ENCODE results near the gene RPS6KA1. TPM values are rescaled to one million over a fixed set of nuclear protein-coding genes. Genes with fewer than 3 reads are reported as not detected.
"Not testable (repeated sequence)": the region's sequence is repeated elsewhere in the genome, so short reads cannot be mapped to it uniquely, and the experiment has no call there.

The RPS6KA1 gene
- 19.3 and 20.6 TPM in 2 replicates for total RNA-seq (2014; rRNA removed; shearing (Covaris generic))
- 19.4 and 36.7 TPM in 2 replicates for polyA plus RNA-seq (2015; cell fraction: cytosol; rRNA removed)
- polyA plus RNA-seq (2015; cell fraction: nucleus; rRNA removed) = 14.9 and 27.5 TPM in 2 replicates

DNA sequence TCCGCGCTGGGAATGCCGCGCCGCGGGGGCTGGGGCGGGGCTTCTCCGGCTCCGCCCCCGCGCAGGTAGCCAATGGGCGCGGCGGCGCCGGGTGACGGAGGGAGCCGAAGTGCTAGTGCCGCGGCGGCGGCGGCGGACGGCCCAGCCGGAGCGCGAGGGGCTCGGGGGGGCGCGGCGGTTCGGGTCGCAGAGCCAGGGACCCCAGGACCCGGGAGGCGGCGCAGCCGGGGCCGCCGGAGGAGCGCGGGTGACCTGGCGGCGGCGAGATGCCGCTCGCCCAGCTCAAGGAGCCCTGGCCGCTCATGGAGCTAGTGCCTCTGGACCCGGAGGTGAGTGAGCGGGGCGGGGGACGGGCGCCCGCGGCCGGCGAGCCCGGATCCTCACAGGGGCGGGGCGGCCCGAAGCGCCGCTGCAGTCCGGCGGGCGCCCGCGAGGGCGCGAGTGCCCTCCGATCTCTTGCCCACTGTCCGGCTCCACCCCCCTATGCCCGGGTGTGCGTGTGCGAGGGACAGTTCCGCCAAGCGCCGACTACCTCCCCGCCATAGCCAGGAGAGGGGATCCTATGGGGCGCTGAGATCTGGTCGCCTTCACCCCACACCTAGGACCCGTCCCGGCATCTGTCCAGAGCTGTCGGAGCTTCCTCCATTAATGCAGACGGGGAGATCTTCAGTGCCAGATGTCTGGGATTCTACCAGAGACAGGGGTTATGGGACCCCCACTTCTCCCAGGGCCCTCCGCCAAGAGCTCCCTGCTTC lies at the start of gene RPS6KA1:
Gene RPS6KA1 (plus strand): TSS at position 107 of the 755 bp plus-strand sequence. CDS start 160 bp downstream, at position 267.
- DNase-seq (ENCODE audit: low read depth, low spot score) = peak; percentile 51
- in situ Hi-C loops (cut with HindIII; ENCODE audit: low pct_unique_long_range_greater_than_20kb, low sequenced_read_pairs) = no loop called here

GRCh38 chr1:26482921-26483320 lies 46.6 kb upstream of the RPS6KA1 start:
- no peak for DNase-seq (ENCODE audit: low read depth, low spot score)
- in situ Hi-C loops (cut with HindIII; ENCODE audit: low pct_unique_long_range_greater_than_20kb, low sequenced_read_pairs) = no loop called here

- in situ Hi-C loops (cut with HindIII; ENCODE audit: low pct_unique_long_range_greater_than_20kb, low sequenced_read_pairs) = no loop called here
- DNase-seq (ENCODE audit: low read depth, low spot score) = no peak
Measured at GRCh38 chr1:26483980-26484379, 45.6 kb upstream of the RPS6KA1 start.

DNA sequence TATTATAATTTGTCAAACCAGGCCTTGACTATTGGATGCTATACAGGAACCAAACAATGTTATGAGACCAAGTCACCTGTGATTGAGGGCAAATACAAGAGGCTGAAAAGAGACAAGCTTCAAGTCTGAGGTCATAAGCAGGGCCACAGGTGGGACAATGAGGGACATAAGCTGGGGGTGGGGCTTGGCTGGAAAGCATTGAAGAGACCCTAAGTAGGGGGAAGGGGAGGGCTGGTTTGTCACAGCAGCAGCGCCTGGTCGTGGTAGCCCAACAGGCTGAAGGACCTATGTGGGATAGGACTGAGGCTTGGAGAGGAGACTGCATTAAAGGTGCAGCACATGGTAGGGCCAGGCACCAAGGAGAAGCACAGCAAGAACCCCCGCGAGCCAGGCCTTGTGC lies 39.4 kb upstream of the RPS6KA1 start:
- in situ Hi-C loops (cut with HindIII; ENCODE audit: low pct_unique_long_range_greater_than_20kb, low sequenced_read_pairs) = no loop called here
- no peak for DNase-seq (ENCODE audit: low read depth, low spot score)

DNA sequence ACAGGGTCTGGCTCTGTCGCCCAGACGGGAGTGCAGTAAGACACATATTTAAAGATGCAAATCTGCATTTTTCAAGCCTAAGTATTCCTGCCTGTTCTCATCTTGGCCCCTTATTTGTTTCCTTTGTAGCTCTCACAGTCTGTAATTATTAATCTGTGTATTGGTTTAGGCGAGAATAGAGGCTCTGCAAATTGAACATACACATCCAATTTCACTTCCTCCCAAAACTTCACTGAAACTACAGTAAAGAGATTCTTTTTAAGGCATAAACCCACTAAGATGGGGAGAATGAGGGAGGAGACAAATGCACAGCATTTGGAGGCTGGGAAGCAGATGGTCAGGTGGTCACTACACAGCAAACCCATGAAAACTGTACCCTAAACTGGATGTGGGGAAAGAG lies 36.3 kb upstream of the RPS6KA1 start:
- no peak for DNase-seq (ENCODE audit: low read depth, low spot score)
- in situ Hi-C loops (cut with HindIII; ENCODE audit: low pct_unique_long_range_greater_than_20kb, low sequenced_read_pairs) = no loop called here

- DNase-seq (ENCODE audit: low read depth, low spot score) = no peak
- in situ Hi-C loops (cut with HindIII; ENCODE audit: low pct_unique_long_range_greater_than_20kb, low sequenced_read_pairs) = no loop called here
Measured at GRCh38 chr1:26493938-26494337, 35.6 kb upstream of the RPS6KA1 start.

- no peak for DNase-seq (ENCODE audit: low read depth, low spot score)
- in situ Hi-C loops (cut with HindIII; ENCODE audit: low pct_unique_long_range_greater_than_20kb, low sequenced_read_pairs) = no loop called here
Measured at GRCh38 chr1:26496861-26497260, 32.7 kb upstream of the RPS6KA1 start.

GRCh38 chr1:26498894-26499293 lies 30.7 kb upstream of the RPS6KA1 start:
- no peak for DNase-seq (ENCODE audit: low read depth, low spot score)
- in situ Hi-C loops (cut with HindIII; ENCODE audit: low pct_unique_long_range_greater_than_20kb, low sequenced_read_pairs) = no loop called here

DNA sequence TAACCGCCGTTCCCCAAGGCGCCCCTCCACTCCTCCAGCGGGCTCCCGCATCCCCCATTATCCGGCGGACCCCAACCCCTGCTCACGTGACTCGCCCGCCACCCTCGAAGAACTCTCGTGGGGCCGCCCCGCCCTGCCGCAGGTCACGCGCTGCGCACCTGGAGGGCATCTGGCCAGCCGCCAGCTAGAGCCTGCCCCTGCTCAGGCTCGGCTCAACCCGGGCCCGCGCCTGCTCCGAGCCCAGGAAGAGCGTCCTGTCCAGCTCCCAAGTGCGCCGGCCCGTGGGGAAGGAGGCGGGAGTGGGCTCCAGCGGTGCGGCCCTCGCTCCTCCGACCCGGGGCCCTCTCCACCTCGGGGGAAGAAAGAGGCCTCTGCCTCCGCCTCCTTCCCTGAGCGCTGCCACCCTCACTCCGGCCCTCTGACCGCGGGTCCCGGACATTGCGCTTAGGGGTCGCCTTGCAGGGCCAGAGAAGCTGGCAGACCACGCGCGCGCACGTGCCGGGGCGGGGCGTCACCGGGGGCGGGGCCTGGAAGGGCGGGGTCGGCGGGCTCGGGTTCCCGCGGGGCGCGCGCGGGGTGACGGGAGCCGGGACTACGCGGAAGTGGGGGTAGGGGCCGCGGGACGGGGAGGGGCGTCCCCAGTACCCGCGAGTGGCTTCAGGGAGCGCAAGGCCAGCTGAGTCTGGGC lies 28.9 kb upstream of the RPS6KA1 start:
- peak; percentile 76 for DNase-seq (ENCODE audit: low read depth, low spot score)
- in situ Hi-C loops (cut with HindIII; ENCODE audit: low pct_unique_long_range_greater_than_20kb, low sequenced_read_pairs) = no loop called here

DNA sequence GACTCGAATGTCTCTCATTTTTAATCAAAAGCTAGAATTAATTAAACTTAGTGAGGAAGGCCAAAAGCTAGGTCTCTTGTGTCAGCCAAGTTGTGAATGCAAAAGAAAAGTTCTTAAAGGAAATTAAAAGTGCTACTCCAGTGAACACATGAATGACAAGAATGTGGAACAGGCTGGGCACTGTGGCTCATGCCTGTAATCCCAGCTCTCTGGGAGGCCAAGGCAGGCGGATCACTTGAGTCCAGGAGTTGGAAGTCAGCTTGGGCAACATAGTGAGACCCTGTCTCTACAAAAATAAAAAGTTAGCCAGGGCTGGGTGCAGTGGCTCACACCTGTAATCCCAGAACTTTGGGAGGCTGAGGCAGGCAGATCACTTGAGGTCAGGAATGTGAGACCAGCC lies 18.9 kb upstream of the RPS6KA1 start:
- in situ Hi-C loops (cut with HindIII; ENCODE audit: low pct_unique_long_range_greater_than_20kb, low sequenced_read_pairs); DNase-seq (ENCODE audit: low read depth, low spot score): not testable (repeated sequence)

- in situ Hi-C loops (cut with HindIII; ENCODE audit: low pct_unique_long_range_greater_than_20kb, low sequenced_read_pairs); DNase-seq (ENCODE audit: low read depth, low spot score): not testable (repeated sequence)
Measured at GRCh38 chr1:26515836-26516235, 13.7 kb upstream of the RPS6KA1 start.

DNA sequence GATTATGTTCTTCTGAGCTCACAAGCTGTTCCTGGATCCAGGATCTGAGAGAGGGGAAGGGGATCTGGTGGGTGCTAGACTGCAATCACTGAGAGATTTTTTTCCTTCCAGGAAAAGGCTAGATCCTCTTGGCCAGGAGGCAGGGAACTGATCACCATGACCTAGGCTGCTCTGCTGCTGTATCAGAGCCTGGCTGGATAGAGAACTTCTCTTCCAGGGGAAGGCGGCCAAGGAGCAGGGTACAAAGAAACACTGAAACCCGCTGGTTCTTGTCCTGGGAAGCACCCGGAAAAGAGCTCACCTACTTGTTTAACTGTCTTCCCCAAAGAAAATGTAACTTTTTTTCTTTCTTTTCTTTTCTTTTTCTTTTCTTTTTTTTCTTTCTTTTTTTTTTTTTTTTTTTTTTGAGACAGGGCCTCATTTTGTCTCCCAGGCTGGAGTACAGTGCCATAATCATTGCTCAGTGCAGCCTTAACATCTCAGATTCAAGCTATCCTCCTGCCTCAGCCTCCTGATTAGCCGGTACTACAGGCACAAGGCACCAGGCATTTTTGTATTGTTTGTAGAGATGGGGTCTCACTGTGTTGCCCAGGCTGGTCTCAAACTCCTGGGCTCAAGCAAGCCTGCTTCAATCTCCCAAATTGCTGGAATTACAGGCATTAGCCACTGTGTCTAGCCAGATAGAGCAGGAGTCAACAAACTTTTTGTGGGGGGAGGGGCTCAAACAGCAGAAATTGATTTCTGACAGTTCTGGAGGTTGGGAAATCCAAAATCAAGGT lies 12.4 kb upstream of the RPS6KA1 start:
- DNase-seq (ENCODE audit: low read depth, low spot score) = no peak
- in situ Hi-C loops (cut with HindIII; ENCODE audit: low pct_unique_long_range_greater_than_20kb, low sequenced_read_pairs) = no loop called here

GRCh38 chr1:26517766-26518049 lies 11.9 kb upstream of the RPS6KA1 start:
- in situ Hi-C loops (cut with HindIII; ENCODE audit: low pct_unique_long_range_greater_than_20kb, low sequenced_read_pairs) = no loop called here
- DNase-seq (ENCODE audit: low read depth, low spot score) = no peak

GRCh38 chr1:26518355-26518754 lies 11.2 kb upstream of the RPS6KA1 start:
- in situ Hi-C loops (cut with HindIII; ENCODE audit: low pct_unique_long_range_greater_than_20kb, low sequenced_read_pairs) = no loop called here
- no peak for DNase-seq (ENCODE audit: low read depth, low spot score)

DNA sequence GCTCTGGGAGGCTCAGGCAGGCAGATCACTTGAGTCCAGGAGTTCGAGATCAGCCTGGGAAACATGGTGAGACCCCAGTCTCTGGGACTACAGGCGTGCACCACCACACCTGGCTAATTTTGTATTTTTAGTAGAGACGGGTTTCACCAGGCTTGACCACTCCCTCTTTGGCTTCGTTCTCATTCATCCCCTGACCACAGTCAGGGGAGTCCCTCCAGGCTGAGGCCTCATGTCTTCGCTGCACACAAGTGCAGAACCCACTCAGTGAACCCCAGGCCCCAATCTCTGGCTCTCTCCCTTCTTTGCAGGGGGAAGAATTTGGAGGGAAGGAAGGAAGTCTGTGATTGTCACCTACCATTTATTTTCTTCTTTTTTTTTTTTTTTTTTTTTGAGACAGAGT lies 9.2 kb upstream of the RPS6KA1 start:
- in situ Hi-C loops (cut with HindIII; ENCODE audit: low pct_unique_long_range_greater_than_20kb, low sequenced_read_pairs) = no loop called here
- DNase-seq (ENCODE audit: low read depth, low spot score) = no peak

- no peak for DNase-seq (ENCODE audit: low read depth, low spot score)
- in situ Hi-C loops (cut with HindIII; ENCODE audit: low pct_unique_long_range_greater_than_20kb, low sequenced_read_pairs) = no loop called here
Measured at GRCh38 chr1:26521669-26522030, 7.9 kb upstream of the RPS6KA1 start.

- no peak for DNase-seq (ENCODE audit: low read depth, low spot score)
- in situ Hi-C loops (cut with HindIII; ENCODE audit: low pct_unique_long_range_greater_than_20kb, low sequenced_read_pairs) = no loop called here
Measured at GRCh38 chr1:26522073-26522472, 7.5 kb upstream of the RPS6KA1 start.

- DNase-seq (ENCODE audit: low read depth, low spot score) = peak; percentile 66
- in situ Hi-C loops (cut with HindIII; ENCODE audit: low pct_unique_long_range_greater_than_20kb, low sequenced_read_pairs) = no loop called here
Measured at GRCh38 chr1:26524181-26524580, 5.4 kb upstream of the RPS6KA1 start.
